Right renal pelvis (tissue), 4 donors: Measurements from ENCODE around the gene NADK2. TPM values are rescaled to one million over a fixed set of nuclear protein-coding genes. Genes with fewer than 3 reads are reported as not detected.

ENCODE experiments used
- polyA plus RNA-seq, 4 donors: library from polyadenylated mRNA; unstranded; fragments of 120-200 nt; gene quantifications; one replicate each; pipeline ENCODE4 v1.2.1, GENCODE V29; 2013; ENCODE audit not compliant: insufficient read length in 4 of 4

NADK2 gene
- polyA plus RNA-seq, 4 donors: 44.6 to 60.8 (median 51.9) TPM

Other genes starting within 250 kb of the NADK2 start
- gene UGT3A2, start 175.0 kb downstream of the NADK2 start, polyA plus RNA-seq: 10 to 100 TPM; 11.2 to 18.7 (median 15.2) TPM
- gene LMBRD2, start 90.0 kb downstream of the NADK2 start, polyA plus RNA-seq: 10 to 100 TPM; 18.4 to 23.3 (median 20.2) TPM
- gene SKP2, start 89.8 kb downstream of the NADK2 start, polyA plus RNA-seq: 10 to 100 TPM; 42.6 to 46.3 (median 44.3) TPM
- gene RANBP3L, start 60.0 kb upstream of the NADK2 start, polyA plus RNA-seq: 10 to 100 TPM in 1 of 4 donors, 1 to 10 TPM in 3; 6.8 to 10.7 (median 8.5) TPM